GM19238 (cell line): ENCODE measurements around the gene MASP2.
A peak's percentile ranks its signal among the peaks of the same experiment; 100 is the strongest.
"Not testable (repeated sequence)": the region's sequence is repeated elsewhere in the genome, so short reads cannot be mapped to it uniquely, and the experiment has no call there.

ENCODE experiments used
- DNase-seq: peaks from one replicate; pipeline ENCODE4 v3.0.0; 2011; ENCODE audit warnings: low spot score; ENCODE audit not compliant: insufficient read length

Gene MASP2

GRCh38 chr1:11046625-11047365 lies at the start of gene MASP2:
Gene MASP2, minus strand, starts transcription at chr1:11047239. Its CDS starts 32 bp downstream, at chr1:11047207.
- DNase-seq = no peak

- not testable (repeated sequence) for DNase-seq
Measured at GRCh38 chr1:11083784-11084183, 36.7 kb upstream of the MASP2 start.

DNA sequence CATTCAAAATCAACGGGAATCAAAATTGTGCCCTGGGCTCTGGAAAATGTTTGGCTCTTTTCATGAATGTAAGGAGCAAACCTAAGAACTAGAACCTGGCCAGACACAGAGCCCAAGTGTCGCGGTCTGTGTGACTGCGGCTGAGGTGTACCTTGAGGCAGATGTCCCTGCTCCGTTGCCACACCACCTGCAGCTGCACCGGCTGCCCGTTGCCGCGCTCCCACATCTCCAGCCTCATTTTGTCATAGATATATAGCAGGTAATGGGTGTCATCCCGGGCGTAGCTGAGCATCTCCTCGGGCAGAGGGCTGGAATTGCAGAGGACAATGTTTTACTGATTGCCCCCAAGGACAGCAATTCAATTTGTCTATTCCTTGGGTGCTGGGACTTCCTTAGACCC lies 33.9 kb upstream of the MASP2 start:
- no peak for DNase-seq

DNA sequence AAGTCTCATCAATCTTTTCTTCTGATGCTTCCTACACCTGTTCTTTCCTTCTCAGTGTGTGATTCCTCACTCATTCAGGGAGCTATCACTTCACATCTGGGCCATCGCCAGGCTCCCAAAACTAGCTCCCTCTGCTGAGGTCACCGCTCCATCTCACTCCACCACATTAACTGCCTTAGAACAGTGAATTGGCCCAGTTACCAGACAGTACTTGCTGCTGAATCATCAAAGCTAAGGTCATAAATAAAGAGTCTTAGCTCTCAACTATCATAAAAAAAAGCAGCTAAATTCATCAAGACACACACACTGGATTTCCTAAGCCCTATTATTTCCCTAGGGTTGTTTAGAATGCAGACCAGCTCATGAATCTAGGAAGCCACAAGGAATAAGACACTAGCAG lies 31.6 kb upstream of the MASP2 start:
- no peak for DNase-seq

DNA sequence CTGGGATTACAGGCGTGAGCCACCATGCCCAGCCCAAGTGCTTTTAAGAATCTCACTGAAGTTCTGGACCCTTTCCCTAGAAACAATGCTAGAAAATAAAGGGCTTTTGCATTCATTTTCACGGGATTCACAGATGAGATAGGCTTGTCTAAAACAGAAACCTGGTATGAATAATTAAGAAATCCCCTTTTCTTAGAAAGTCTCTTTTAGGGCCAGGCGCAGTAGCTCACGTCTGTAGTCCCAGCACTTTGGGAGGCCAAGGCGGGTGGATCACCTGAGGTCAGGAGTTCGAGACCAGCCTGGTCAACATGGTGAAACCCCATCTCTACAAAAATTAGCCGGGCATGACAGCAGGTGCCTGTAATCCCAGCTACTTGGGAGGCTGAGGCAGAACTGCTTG lies 26.4 kb upstream of the MASP2 start:
- DNase-seq = not testable (repeated sequence)

DNA sequence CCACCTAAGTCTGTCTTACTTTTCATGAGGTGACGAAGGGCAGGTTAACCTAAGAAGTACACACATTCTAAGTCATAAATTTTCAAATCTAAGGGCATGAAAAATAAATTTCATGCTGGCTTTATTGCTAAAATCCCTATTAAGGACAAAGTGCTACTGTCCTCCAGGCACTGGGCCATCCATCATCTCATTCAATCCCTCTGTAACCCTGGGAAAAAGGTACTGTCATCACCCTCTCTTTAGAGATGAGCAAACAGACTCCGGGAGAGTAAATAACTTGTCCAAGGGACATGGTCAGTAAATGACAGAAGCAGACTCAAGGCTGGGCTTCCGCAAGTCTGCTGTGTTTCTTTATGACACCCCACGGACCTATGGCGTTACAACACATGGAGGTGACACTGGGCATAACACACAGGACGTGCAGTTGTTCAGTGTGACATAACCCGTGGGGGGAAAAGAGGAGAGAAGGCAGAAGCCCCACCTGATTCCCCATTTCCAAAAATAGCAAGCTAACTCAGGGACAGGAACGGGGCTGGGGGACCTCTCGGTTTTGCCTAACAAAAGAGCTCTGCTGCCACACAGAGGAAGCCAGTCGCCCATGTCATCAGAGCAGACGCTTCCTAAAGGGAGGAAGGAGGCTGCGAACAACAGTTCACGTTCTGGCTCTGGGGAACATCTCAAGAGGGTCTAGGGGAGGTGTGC lies 25.3 kb upstream of the MASP2 start:
- DNase-seq = no peak

DNA sequence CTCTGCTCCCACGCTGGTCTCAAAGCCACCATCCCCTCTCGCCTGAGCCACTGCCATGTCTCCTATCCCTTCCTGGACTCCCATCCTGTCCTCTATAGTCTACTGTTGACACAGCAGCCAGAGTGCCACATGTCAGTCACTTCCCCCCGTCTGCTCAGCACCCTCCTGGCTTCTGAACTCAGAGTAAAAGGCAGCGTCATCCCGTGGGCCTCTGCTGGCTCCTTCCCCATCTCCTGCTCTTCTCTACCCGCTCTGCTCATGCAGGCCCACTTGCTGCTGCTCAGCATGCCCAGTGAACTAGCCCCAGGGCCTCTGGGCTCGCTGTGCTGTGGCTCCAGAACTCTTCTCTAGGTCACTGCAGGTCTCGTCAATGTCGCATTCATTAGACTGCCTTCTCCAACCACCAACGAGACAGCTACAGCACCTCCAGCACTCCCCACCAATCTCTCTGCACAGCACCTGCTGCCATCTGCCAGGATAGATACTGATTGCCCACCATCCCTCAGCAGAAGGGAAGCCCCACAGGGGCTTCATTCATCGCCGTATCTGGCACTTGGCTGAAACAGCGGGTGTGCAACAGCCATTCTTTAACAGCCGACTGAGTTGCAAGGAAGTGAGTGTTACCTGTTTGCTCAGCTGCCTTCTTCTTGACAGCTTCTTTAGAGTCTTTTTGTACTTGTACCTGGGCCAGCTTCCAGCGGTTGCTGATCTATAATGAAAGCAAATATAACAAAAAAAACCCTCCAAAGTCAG lies 24.6 kb upstream of the MASP2 start:
- no peak for DNase-seq

GRCh38 chr1:11070876-11071275 lies 23.8 kb upstream of the MASP2 start:
- DNase-seq = no peak

DNA sequence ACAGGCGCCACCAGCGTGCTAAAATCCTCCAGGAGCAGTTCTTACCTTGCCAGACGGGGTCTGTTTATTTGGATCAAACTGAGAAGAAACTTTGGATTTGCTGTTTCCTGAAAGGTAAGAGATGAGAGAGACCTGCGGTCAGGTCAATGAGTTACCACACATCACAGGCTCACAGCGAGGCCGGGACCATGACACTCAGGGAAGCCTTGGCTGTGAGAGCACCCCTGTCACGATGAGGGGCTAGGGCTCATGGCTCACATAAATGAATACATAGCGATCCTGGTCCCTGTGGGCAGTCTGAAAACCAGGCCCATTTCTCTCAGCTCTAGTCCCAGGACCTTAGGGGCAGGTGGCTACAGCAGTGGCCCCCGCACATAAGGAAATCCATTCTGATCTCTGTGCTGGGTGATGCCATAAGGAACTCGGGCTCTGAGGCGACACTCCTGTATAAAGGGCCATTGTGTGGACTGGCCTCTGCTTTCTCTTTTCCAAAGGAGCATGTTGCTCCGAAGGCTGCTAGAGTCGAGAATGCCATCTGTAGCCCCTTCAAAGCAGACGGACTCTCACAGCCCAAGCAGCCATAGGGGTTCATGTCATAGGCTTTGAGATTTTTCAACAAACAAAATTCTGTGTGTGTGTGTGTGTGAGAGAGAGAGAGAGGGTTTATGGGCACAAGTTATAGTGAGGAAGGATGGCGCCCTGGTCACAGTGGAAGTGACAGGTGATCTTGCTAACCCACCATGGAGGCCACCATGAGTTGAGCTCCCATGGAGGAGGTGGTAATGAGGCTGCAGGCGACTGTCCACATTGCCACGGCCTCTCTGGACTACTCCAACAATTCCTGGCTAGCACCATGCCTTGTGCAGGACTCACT lies 21.8 kb upstream of the MASP2 start:
- no peak for DNase-seq

- DNase-seq = no peak
Measured at GRCh38 chr1:11067716-11068599, 20.9 kb upstream of the MASP2 start.

- no peak for DNase-seq
Measured at GRCh38 chr1:11065796-11066195, 18.8 kb upstream of the MASP2 start.

GRCh38 chr1:11064942-11065341 lies 17.9 kb upstream of the MASP2 start:
- no peak for DNase-seq

GRCh38 chr1:11063937-11064537 lies 17.0 kb upstream of the MASP2 start:
- not testable (repeated sequence) for DNase-seq

- peak; percentile 53 for DNase-seq
Measured at GRCh38 chr1:11062965-11063401, 15.9 kb upstream of the MASP2 start.

DNA sequence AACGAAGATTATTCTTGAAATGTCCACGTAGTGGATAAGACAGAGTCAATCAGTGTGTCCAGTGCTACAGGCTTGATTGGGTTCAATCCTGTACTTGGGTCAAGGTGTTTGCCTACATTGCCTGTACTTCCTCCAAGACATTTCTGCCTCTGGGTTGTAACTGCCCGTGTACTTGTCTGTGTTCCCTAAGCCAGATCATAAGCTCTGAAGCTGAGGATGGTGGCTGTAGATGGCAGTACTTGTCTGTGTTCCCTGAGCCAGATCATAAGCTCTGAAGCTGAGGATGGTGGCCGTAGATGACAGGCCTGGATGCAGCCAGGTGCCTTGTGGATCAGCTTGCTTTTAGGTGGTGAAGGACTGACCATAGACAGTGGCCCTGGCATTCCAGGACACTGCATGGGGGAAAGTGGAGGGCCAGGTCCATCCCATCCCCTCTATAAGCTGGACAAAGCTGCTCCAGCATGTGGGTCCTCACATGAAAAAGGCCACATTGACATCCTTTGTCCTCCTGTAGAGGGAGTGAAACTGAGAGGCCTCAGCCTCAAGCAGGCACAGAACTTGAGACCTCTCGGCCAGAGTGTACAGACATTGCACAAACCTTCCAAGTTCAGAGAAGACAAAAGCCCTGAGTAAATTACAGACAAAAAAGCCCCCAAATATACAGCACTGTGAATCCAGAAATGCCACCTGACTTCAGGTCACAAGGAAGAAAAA lies 14.8 kb upstream of the MASP2 start:
- no peak for DNase-seq

DNA sequence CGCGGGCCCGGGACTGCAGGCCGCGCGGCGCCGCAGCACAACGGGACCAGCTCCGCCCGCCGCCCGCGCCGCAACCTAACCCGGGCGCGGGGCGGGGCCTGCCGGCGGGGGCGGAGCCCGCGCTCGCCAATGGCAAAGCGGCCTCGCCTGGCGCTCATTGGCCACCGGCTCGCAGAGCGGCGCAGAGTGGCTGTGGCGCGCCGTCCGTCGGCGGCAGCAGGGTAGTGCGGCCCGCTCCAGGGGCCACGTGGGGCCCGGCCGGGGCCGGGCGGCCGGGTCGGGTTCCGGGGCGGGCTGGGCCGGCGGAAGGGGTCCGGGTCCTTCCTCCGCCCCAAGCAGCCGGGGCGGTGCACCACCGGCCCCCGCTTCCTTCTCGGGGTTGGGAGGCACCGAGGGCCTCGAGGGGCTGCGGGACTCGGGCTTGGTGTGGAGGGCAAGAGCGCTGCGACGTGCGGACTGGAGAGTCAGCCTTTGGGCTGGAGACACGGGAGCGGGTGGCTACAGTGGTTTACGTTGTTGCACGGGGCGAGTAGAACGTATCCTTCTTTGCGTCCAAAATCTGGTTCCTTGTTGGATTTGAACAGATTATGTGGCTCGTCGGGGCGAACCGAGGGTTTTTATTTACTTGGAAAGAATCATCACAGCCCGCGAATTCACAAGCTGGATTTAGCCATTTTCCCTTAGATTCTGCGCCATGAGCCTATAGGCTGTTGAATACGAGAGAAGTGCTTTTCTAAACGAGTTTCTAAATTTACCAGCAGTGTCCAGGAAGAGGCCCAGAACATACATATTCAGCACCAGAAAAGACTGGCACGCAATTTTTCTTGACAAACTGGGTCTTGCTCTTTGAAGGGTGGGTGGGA lies 13.2 kb upstream of the MASP2 start, which contains the start of gene SRM:
TSS of gene SRM (minus strand) at position 51 of the 863 bp plus-strand sequence. CDS start 75 bp downstream, outside the sequence.
- DNase-seq = peak; percentile 99

DNA sequence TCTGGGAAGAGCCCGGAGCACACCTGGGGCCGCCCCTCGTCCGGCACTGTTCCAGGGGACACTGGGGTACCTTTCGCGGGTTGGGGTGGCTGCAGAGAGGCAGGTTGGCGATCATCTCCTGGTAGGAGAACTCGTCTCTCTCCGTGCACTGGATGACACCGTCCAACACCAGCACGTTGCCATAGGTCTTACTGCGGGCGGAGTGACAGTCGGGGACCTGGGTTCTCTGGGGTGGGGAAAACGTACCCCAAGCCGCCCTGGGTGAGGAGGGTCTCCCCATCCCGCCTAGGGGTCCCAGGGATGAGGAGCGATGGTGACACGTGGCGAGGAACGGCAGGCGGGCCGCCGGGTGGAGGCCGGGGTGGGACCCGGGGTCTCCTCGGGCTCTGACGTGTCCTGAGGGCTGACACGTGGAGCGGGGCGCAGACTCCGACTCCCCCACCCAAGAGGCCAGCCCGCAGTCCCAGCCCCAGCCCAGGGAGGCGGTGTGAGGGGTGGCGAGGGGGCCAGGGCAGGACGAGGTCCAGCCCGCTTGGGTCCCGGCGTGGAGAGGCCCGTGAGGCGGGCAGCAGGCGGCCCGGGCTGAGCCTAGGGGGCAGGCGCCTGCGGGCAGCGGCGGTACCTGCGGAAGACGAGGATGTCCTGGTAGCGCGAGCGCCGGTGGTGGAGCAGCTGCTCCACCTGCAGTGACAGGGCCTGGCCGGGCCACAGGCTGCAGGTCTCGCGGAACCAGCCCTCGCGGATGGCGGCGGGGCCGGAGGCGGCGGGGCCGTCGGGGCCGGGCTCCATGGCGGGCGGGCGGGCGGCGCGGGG lies 12.3 kb upstream of the MASP2 start:
- DNase-seq = peak; percentile 53
